Measurements from ENCODE around the gene CCNG1.

The CCNG1 gene

DNA sequence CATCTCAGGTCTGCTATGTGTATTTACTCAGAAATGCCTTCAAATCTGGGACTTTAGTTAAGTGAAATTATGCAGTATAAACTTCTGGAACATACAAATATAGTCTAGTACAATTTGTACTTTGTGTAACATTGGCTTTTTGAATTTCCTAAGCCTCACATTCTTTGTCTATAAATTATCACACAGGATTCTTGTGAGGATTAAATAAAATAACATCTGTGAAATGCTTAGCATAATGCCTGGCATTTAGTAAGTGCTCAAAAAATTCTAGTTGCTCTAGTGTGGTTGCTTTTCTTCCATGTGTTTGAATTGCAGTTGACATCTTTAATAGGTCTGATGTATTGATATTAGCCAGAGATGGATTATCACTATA is 25.7 kb downstream of the CCNG1 start:
- no peaks in the 10 kb centered on the region for H3F3A ChIP-seq (ENCODE audit: insufficient read depth, low read length)
- no peaks in the 10 kb centered on the region for H3K9me2 ChIP-seq (ENCODE audit: low read depth, low read length)
- H3K4me1 ChIP-seq (ENCODE audit: insufficient read depth, low read length, severe bottlenecking), result peaks cover 26% of the 10 kb centered on the region
- TF ChIP-seq CTCF (IDR thresholded peaks at IDR 0.05; ENCODE audit: low read length) (no peak), EZH2 (IDR thresholded peaks at IDR 0.05; ENCODE audit: borderline replicate concordance, low read length) (no peak)
- H4K20me1 ChIP-seq (ENCODE audit: insufficient read depth, low read length), result no peaks in the 10 kb centered on the region
- H3K36me3 ChIP-seq (ENCODE audit: insufficient read depth, low read length), result peaks cover 45% of the 10 kb centered on the region
- peaks cover 45% of the 10 kb centered on the region for H3K79me2 ChIP-seq (ENCODE audit: insufficient read depth, low read length)
- H3K4me3 ChIP-seq (ENCODE audit: low read depth, low read length, poor library complexity, severe bottlenecking), result no peak overlapping the region
- H3K27ac ChIP-seq (ENCODE audit: low read depth, low read length, poor library complexity, severe bottlenecking), result peak overlapping the region; percentile 96
- H3K27me3 ChIP-seq (ENCODE audit: insufficient read depth, low read length), result no peaks in the 10 kb centered on the region
- no peaks in the 10 kb centered on the region for H3K9me3 ChIP-seq (ENCODE audit: low read length)
- H2AFZ ChIP-seq (ENCODE audit: low read length), result no peak overlapping the region
- H3K9ac ChIP-seq (ENCODE audit: low read length), result peak overlapping the region; percentile 24; the same call in 1 of the 2 replicates
- H3K4me2 ChIP-seq (ENCODE audit: low read length), result peak overlapping the region; percentile 89

DNA sequence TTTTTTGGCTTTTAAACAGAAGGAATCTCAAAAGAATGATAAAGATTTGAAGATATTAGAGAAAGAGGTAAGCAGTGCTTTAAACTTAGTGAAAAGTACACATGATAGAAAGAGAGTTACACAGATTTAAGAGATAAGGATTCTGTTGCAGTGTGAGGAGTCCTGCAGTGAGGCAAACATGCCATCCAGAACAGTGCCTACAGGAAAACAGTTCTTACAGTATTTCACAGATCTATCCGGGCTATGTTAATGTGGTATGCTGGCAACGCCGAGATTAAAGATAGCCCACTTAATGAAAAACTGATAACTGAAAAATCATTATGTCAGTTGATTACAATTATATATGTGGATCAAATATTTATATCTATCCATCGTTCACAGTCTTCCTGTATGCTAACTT is 30.3 kb downstream of the CCNG1 start:
- Histone ChIP-seq H2AFZ (ENCODE audit: low read length) (no peak overlapping the region), H4K20me1 (ENCODE audit: insufficient read depth, low read length) (no peaks in the 10 kb centered on the region), H3K9me3 (ENCODE audit: low read length) (no peaks in the 10 kb centered on the region), H3K4me3 (ENCODE audit: low read depth, low read length, poor library complexity, severe bottlenecking) (no peak overlapping the region), H3K27ac (ENCODE audit: low read depth, low read length, poor library complexity, severe bottlenecking) (no peak overlapping the region), H3K4me2 (ENCODE audit: low read length) (no peak overlapping the region), H3K4me1 (ENCODE audit: insufficient read depth, low read length, severe bottlenecking) (peaks cover 9% of the 10 kb centered on the region), H3K79me2 (ENCODE audit: insufficient read depth, low read length) (peaks cover 16% of the 10 kb centered on the region), H3F3A (ENCODE audit: insufficient read depth, low read length) (no peaks in the 10 kb centered on the region; the same call in 1 of the 2 replicates), H3K9ac (ENCODE audit: low read length) (no peak overlapping the region), H3K36me3 (ENCODE audit: insufficient read depth, low read length) (peaks cover 90% of the 10 kb centered on the region), H3K27me3 (ENCODE audit: insufficient read depth, low read length) (no peaks in the 10 kb centered on the region), H3K9me2 (ENCODE audit: low read depth, low read length) (no peaks in the 10 kb centered on the region)
- TF ChIP-seq CTCF (IDR thresholded peaks at IDR 0.05; ENCODE audit: low read length), result no peak
- TF ChIP-seq EZH2 (IDR thresholded peaks at IDR 0.05; ENCODE audit: borderline replicate concordance, low read length), result no peak

- H4K20me1 ChIP-seq (ENCODE audit: insufficient read depth, low read length), result no peaks in the 10 kb centered on the region
- no peak overlapping the region for H3K4me2 ChIP-seq (ENCODE audit: low read length)
- no peak overlapping the region for H3K4me3 ChIP-seq (ENCODE audit: low read depth, low read length, poor library complexity, severe bottlenecking)
- H3K36me3 ChIP-seq (ENCODE audit: insufficient read depth, low read length), result peaks cover 96% of the 10 kb centered on the region
- no peak overlapping the region for H3K27ac ChIP-seq (ENCODE audit: low read depth, low read length, poor library complexity, severe bottlenecking)
- H3F3A ChIP-seq (ENCODE audit: insufficient read depth, low read length), result no peaks in the 10 kb centered on the region; the same call in 1 of the 2 replicates
- H3K4me1 ChIP-seq (ENCODE audit: insufficient read depth, low read length, severe bottlenecking), result no peaks in the 10 kb centered on the region
- H3K9ac ChIP-seq (ENCODE audit: low read length), result no peak overlapping the region
- peak; percentile 48; the same call in 1 of the 2 replicates for TF ChIP-seq CTCF (IDR thresholded peaks at IDR 0.05; ENCODE audit: low read length)
- TF ChIP-seq EZH2 (IDR thresholded peaks at IDR 0.05; ENCODE audit: borderline replicate concordance, low read length), result no peak
- H3K9me3 ChIP-seq (ENCODE audit: low read length), result no peaks in the 10 kb centered on the region
- no peak overlapping the region for H2AFZ ChIP-seq (ENCODE audit: low read length)
- no peaks in the 10 kb centered on the region for H3K79me2 ChIP-seq (ENCODE audit: insufficient read depth, low read length)
- no peaks in the 10 kb centered on the region for H3K27me3 ChIP-seq (ENCODE audit: insufficient read depth, low read length)
- H3K9me2 ChIP-seq (ENCODE audit: low read depth, low read length), result no peaks in the 10 kb centered on the region
Observed at GRCh38 chr5:163473635-163474243, 36.3 kb downstream of the CCNG1 start.
